Activated naive CD4-positive, alpha-beta T cell (primary cell): ENCODE results near the gene FREM2.

Experiments used
- DNase-seq, 4 experiments: peaks; one replicate each; lab custom pipeline; 2025; lab: John Stamatoyannopoulos, UW

Gene FREM2

GRCh38 chr13:38824342-38824741 is 137.5 kb downstream of the FREM2 start:
- DNase-seq = no peak

DNA sequence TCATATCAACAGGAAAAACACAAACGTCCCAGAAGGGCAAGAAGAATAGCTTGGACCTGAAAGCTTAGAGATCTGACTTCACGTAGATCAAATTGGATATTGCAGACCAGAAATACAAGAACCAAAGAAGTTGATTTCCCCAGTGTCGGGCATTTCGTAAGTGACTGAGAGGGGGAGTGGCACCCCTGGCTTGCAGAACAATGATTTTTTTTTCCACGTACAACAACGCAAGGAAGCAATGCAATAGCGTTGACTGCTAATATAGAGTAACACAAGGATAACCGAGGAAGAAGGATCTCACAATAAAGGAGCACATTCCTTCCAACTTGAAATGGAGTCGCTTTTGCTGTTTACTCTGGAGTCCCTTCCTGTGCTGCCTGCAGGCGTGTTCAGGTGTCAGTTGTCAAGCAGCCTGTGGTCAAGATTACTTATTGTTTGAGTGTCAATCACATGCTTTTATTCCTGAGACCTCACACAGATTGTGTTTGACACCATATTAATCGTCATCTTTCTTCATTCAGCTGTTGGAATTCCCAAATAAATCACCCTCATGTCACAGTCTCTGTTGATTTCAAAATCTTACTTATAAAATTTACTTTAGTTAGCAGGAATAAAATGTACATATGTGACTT is 139.4 kb downstream of the FREM2 start:
- no peak for DNase-seq

DNA sequence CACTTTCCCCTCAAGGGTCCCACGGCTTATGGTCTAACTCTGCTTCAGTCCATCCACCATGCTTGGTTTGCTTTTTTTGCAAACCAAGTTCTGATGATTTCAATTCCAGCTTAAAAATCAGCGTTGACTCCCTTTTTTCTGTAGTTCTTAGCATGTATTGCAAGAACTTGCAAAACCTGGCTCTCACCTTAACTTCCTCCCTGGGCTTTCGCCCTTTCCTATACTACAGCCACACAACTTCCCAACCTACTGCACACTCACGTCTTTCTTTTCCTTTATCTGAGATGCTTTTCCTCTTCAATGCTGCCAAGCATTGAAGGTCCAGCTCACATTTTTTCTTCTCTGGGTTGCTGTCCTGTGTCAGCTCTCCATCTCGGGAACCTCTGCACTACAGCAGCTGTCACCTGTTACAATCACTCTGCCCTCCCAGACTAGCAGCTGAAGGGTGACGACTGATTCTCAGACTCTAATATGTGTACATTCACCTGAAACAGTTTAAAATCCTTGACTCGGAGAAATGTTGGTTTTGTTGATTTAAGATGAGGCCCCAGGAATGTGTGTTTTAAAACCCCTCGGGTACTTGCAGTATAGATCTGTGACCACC is 143.7 kb downstream of the FREM2 start:
- no peak for DNase-seq

DNA sequence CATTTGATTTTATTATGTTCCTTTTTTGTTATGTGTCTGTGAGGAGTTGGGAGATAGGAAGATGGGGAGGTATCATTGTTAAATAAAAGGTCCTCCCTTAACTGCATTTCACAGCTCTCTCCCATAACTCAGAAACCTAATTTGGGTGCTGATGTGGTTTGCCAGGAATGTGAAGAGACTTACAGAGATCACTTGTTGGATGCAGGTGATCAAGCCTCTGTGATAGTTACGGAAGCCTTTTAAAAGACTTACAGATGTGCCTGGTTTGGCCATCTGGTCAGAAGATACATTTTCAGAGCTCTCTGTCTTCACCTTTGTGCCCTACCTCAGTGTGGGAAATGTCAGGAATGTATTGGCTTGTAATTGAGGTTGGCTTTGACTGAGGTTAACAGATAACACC is 157.7 kb downstream of the FREM2 start:
- no peak for DNase-seq

GRCh38 chr13:38848360-38848759 is 161.5 kb downstream of the FREM2 start:
- DNase-seq = no peak

- DNase-seq = no peak
Measured at GRCh38 chr13:38849315-38849714, 162.4 kb downstream of the FREM2 start.

DNA sequence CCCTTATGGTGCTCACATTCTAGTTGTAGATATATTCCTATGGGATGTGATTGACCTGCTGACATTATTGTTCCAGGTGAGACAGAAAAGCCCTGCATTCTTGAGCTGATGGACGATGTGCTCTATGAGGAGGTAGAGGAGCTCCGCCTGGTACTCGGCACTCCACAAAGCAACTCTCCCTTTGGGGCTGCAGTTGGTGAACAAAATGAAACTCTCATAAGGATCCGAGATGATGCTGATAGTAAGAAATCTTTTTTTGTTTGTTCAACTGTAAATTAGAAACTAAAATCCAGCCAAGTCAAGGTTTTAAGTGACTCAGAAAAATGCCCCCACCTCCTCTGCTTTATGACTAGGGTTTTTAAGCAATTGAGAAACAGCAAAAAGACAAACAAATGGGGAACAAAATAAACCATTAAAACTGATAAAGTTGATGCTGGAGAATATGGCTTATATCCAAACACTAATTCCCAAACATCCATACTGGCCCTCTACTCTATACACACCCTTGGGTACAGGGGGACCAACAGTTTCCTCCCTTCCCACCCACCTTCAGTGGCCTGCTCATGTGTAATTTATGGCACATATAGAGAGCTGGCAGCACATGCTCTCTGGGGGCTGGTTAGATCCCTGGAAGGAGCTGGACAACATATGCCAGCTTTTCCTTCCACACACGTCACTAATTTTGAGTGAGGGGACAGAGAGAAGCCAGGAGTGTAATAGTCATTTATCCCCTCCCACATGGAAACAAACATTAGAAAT is 164.2 kb downstream of the FREM2 start:
- DNase-seq = no peak

DNA sequence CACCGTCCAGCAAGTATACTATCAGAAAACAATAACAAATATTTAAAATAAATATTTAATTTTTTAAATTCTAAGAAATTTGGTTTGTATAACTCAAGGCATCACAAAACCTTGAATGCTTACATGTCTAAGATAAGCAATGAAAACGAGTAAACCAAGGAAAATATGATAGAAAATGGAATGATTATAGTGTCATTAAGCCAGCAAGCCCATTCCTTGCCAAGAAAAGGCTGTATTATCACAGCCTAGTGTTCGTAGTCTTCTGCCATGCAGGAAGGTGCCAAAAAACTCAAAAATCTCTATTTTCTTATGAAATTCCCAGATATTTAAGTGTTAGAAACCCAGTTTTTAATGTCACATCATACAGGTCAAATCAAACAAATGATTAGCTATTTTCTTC is 167.3 kb downstream of the FREM2 start:
- no peak for DNase-seq

- DNase-seq = no peak
Measured at GRCh38 chr13:38856065-38856464, 169.2 kb downstream of the FREM2 start.

DNA sequence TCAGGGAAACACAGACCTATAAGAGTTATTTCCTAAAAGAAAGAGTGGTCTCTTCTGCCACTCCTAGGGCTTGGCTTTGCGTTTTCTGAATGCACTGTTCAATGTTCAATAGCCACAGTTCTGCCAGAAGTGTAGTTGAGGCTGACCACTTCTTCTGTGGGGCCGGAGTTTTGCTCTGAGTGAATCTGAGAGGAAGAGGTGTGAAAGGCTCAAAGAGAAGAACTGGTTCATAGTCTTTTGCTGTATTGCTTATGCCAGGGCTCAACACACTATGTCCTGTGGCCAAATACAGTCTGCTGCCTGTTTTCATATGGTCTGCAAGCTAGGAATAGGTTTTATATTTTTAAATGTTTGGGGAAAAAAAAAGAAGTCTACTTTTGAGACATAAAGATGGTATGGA is 175.6 kb downstream of the FREM2 start:
- no peak for DNase-seq

- no peak for DNase-seq
Measured at GRCh38 chr13:38863536-38863935, 176.7 kb downstream of the FREM2 start.

DNA sequence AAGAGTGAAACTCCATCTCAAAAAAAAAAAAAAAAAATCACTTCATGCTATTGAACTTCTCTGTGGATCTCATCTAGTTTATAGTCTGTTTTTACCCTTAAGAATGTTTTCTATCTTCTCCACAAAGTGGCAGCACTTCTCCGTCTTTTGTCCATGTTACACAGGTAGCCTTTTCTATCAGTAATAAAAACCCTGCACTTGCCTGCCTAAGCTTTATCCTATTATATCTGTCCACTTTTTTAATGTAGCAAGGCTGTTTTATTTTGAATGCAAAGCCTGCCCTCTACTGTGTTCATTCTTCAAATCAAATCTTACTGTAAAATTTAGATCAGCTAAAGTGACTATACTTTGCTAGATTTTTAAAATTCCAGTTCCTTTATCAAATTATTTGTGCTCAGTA is 179.8 kb downstream of the FREM2 start:
- DNase-seq = no peak

GRCh38 chr13:38868399-38868798 is 181.5 kb downstream of the FREM2 start:
- DNase-seq = no peak

DNA sequence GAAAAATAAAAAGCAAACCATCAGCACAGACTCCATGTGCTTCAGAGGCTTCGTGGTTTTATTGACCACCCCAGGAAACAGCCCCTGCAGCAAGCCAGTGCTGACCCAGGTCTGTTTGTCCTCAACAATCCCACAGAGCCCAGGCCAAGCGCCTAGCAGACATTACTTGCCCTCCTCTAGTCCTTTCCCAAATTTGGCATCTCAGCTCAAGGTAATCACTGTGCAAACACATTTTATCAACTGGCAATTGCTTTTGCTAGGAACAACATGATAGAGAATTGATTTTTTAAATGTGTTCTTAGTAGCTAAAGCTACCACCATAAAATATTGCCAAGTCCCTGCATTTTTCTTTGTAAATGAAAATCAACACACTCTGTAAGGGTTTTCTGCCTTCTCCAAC is 182.0 kb downstream of the FREM2 start:
- DNase-seq = no peak

DNA sequence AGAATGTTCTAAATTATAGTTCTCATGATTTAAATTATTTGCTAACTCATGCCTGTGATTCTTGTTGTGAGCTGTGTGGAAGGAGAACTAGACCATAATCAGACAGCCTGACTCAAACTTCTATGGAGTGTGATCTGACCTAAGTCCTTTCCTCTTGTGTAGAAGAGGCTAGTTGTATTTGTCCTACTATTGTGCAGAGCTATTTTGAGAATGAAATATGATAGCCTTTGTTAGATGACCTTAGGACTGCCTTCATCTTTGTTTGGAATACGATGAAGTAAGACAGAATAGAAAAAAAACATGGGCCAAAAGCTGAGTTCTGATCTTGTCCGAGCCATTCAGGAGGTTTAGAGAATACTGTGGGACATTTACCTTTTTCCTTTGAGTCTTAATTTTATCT is 184.4 kb downstream of the FREM2 start:
- no peak for DNase-seq

GRCh38 chr13:38872693-38873092 is 185.8 kb downstream of the FREM2 start:
- DNase-seq = peak in 1 of 4 experiments; percentile 1

DNA sequence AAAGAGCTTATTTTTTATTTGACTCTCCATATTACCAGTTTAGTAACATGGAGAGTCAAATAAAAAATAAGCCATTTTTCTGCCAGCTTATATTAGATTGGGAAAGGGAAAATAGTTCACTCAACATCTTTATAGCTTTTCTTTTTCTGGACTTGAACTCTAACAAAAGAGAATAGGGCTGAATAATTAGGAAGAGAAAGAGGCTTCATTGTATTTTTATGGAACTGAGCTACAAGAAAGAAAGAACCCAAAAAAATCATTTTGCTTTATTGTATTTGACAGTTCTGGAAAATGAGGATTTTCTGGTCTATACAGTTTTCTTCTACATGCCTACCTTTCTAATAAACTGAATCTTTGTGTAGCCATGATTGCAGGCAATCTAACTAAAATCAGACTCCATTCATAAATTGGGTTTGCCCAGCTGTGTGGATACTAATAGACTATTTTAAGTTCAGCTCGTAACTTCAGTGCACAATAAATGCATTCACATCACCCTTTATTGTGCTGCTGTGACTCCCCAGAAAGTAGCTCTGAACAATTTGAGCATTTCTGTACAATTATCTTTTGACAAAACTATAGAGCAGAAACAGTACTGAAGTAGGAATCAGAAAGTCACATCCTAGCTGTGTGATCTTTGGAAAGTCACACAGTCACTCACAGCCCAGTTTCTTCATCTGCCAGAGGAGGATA is 188.5 kb downstream of the FREM2 start:
- no peak for DNase-seq

- DNase-seq = no peak
Measured at GRCh38 chr13:38879278-38879677, 192.4 kb downstream of the FREM2 start.

- DNase-seq = no peak
Measured at GRCh38 chr13:38879786-38880185, 192.9 kb downstream of the FREM2 start.

DNA sequence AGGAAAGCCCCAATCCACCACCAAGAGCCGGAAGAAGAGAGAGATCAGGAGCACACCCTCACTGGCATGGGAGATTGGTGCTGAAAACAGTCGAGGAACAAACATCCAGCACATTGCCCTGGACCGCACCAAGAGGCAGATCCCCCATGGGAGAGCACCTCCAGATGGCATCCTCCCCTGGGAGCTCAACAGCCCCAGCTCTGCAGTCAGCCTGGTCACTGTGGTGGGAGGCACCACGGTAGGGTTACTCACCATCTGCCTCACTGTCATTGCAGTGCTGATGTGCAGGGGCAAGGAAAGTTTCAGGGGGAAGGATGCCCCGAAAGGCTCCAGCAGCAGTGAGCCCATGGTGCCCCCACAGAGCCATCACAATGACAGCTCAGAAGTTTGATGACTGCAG is 193.5 kb downstream of the FREM2 start:
- no peak for DNase-seq

DNA sequence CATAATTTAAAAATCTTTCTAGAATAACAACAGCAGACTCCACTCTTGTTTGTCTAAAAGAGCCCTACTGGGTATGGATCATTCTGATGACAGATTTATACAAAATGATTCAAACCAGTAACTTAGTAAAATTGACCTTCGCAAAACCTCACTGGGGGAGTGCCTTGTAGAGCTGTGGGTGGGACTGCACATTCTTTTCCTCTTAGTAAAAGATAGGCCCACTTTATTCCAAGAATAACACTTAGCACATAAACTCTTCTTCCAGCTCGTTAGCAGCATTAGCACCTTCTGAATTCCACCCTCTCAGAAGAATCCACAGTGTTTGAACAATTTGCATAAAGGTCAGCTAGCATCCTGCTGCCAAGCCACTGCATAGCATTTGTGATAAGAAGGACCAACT is 196.9 kb downstream of the FREM2 start:
- DNase-seq = no peak

- DNase-seq = no peak
Measured at GRCh38 chr13:38888309-38888708, 201.4 kb downstream of the FREM2 start.

DNA sequence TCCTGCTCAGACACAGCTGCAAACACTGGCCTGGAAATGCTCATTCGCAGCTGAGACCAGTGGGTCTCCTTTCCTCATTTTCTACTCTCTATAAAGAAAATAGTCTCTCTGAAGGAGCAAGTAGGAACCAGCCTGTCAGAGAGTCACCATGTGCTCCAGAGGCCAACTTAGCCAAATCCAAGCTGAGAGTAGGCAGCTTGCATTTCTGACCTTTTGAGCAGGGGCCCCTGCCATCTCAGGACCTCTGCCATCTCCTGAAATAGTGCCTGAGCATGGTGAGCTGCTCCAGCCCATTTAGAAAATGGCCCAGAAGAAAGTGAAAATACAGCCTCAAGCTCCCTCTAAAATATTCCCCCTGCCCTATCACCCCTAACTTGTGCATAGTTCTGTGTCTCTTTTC is 208.2 kb downstream of the FREM2 start:
- DNase-seq = no peak
